ENCODE data around the gene C14orf93.
"Not testable (repeated sequence)": the region's sequence is repeated elsewhere in the genome, so short reads cannot be mapped to it uniquely, and the experiment has no call there.

C14orf93 gene

GRCh38 chr14:23020143-23021128, 10.5 kb upstream of the C14orf93 start:
- no peak for DNase-seq
- H3K27ac ChIP-seq = peak overlapping the region; percentile 66

GRCh38 chr14:23018107-23018506, 8.2 kb upstream of the C14orf93 start:
- no peak overlapping the region for H3K4me3 ChIP-seq (ENCODE audit: low read depth, low read length)
- H3K9me3 ChIP-seq (ENCODE audit: severe bottlenecking) = no peaks in the 10 kb centered on the region
- no peak for DNase-seq
- H3K36me3 ChIP-seq = no peaks in the 10 kb centered on the region
- H3K27me3 ChIP-seq (ENCODE audit: insufficient read depth, low read depth, severe bottlenecking) = no peaks in the 10 kb centered on the region
- no peak overlapping the region for H3K27ac ChIP-seq
- TF ChIP-seq CTCF (IDR thresholded peaks at IDR 0.05; ENCODE audit: low read depth, low read length) = no peak

More at GRCh38 chr14:23020143-23021128, 10.5 kb upstream of the C14orf93 start:
- Histone ChIP-seq H3K27me3 (ENCODE audit: insufficient read depth, low read depth, severe bottlenecking) (no peaks in the 10 kb centered on the region), H3K4me3 (ENCODE audit: low read depth, low read length) (no peak overlapping the region), H3K9me3 (ENCODE audit: severe bottlenecking) (no peaks in the 10 kb centered on the region), H3K36me3 (peaks cover under 1% of the 10 kb centered on the region)
- no peak for TF ChIP-seq CTCF (IDR thresholded peaks at IDR 0.05; ENCODE audit: low read depth, low read length)

GRCh38 chr14:23017091-23017490, 7.1 kb upstream of the C14orf93 start:
- H3K36me3 ChIP-seq = no peaks in the 10 kb centered on the region
- no peaks in the 10 kb centered on the region for H3K27me3 ChIP-seq (ENCODE audit: insufficient read depth, low read depth, severe bottlenecking)
- H3K9me3 ChIP-seq (ENCODE audit: severe bottlenecking) = no peaks in the 10 kb centered on the region
- TF ChIP-seq CTCF (IDR thresholded peaks at IDR 0.05; ENCODE audit: low read depth, low read length) = no peak
- no peak for DNase-seq
- no peak overlapping the region for H3K27ac ChIP-seq
- H3K4me3 ChIP-seq (ENCODE audit: low read depth, low read length) = no peak overlapping the region

- no peak overlapping the region for H3K4me3 ChIP-seq (ENCODE audit: low read depth, low read length)
- H3K27ac ChIP-seq = no peak overlapping the region
- no peaks in the 10 kb centered on the region for H3K27me3 ChIP-seq (ENCODE audit: insufficient read depth, low read depth, severe bottlenecking)
- no peak for TF ChIP-seq CTCF (IDR thresholded peaks at IDR 0.05; ENCODE audit: low read depth, low read length)
- no peaks in the 10 kb centered on the region for H3K9me3 ChIP-seq (ENCODE audit: severe bottlenecking)
- no peak for DNase-seq
- H3K36me3 ChIP-seq = no peaks in the 10 kb centered on the region
Measured at GRCh38 chr14:23015618-23016017, 5.7 kb upstream of the C14orf93 start.

GRCh38 chr14:23013749-23014054, 3.8 kb upstream of the C14orf93 start:
- H3K9me3 ChIP-seq (ENCODE audit: severe bottlenecking); H3K36me3 ChIP-seq; H3K27ac ChIP-seq; DNase-seq; H3K27me3 ChIP-seq (ENCODE audit: insufficient read depth, low read depth, severe bottlenecking); H3K4me3 ChIP-seq (ENCODE audit: low read depth, low read length): not testable (repeated sequence)

GRCh38 chr14:23013054-23013748, 3.3 kb upstream of the C14orf93 start:
- no peaks in the 10 kb centered on the region for H3K36me3 ChIP-seq
- no peak for DNase-seq
- no peaks in the 10 kb centered on the region for H3K9me3 ChIP-seq (ENCODE audit: severe bottlenecking)
- no peak overlapping the region for H3K4me3 ChIP-seq (ENCODE audit: low read depth, low read length)
- H3K27ac ChIP-seq = no peak overlapping the region
- TF ChIP-seq CTCF (IDR thresholded peaks at IDR 0.05; ENCODE audit: low read depth, low read length) = no peak
- no peaks in the 10 kb centered on the region for H3K27me3 ChIP-seq (ENCODE audit: insufficient read depth, low read depth, severe bottlenecking)
